ENCODE results near the gene UBA3.

UBA3 gene

GRCh38 chr3:69066121-69066520, 14.0 kb downstream of the UBA3 start:
- DNase-seq (ENCODE audit: low read depth in 3 of 3), result no peak

DNA sequence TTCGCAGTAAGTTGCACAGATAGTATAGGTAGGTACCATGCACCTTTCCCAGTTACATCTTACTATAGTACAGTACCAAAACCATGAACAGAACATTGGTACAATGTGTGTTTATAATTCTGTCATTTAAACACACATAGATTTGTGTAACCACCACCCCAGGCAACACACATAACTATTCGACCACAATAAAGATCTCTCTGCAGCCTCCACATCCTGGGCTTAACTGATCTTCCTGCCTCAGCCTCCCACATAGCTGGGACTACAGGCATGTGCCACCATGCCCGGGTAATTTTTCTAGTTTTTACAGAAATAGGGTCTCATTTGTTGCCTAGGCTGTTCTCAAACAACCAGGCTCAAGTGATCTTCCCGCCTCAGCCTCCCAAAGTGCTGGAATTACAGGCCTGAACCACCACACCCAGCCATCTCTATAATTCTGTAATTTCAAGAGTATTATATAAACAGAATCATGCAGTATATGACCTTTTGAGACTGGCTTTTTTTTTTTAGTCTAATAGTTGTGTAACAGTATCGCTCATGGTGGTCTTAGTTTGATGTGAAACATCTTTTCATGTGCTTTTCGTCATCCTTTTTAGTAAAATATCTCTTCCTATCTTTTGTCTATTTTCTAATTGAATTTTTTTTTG, 14.7 kb downstream of the UBA3 start:
- DNase-seq (ENCODE audit: low read depth in 3 of 3), result no peak

DNA sequence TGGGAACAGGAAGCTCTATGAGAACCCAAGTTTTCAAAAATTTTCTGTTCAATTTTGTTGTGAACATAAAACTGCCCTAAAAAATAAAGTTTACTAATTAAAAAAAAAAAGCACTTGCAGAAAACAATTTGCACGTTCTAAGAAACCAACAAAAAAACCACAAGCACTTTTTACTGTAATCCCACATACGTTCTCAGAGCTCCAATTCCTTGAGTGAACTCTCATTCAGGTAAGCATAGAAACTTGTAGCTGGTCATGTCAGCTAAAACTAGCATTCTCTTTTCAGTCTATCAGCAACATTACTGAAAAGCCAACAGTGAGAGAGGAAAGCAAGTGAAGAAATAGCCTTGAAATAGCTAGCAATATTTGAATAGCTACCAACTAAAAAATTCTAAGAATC, 16.5 kb downstream of the UBA3 start:
- DNase-seq (ENCODE audit: low read depth in 3 of 3), result no peak

DNA sequence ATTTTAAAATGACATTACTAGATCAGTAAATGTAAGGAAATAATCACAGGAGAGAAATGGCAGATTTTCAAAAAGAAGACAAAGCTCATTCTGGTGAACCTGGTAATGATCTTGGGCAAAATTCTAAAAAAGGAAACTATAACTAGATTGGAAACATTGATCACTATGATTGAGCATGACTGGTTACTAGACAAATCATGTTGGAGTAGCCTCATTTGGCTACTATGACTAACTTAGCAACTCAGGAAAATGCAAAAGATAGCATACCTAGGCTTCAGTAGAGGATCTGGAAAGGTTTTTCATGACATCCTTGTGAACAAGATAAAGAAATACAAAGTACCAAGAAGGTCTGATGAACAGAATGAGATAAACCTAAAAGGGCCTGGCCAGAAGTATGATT, 20.5 kb downstream of the UBA3 start:
- no peak for DNase-seq (ENCODE audit: low read depth in 3 of 3)

- no peak for DNase-seq (ENCODE audit: low read depth in 3 of 3)
Observed at GRCh38 chr3:69058947-69059224, 21.3 kb downstream of the UBA3 start.

- no peak for DNase-seq (ENCODE audit: low read depth in 3 of 3)
Observed at GRCh38 chr3:69058180-69058946, 21.8 kb downstream of the UBA3 start.

DNA sequence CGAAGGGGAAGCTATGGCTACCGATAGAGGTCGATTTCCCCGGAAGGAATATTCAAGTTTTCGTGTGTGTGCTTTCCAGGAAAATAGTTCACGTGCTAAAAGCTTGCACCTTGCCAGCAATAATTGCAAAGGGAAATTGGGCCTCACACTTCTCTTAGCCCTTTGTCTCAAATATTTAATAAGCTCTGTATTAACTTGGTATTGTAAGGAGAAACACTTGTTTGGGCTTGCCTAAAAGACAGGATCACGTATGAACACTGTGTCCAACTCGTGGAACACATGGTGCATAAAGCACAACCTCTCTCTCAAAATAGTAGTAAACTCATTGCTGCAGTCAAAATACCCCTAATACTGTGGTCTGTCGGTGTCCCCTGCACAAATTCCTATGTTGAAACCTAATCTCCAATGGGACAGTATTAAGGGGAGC, 27.7 kb downstream of the UBA3 start:
- DNase-seq (ENCODE audit: low read depth in 3 of 3), result no peak

- peak; percentile 93 to 96 (median 95) for DNase-seq (ENCODE audit: low read depth in 3 of 3)
Observed at GRCh38 chr3:69051756-69052471, 28.3 kb downstream of the UBA3 start, which contains the start of gene TMF1. Gene TMF1, minus strand, starts transcription at chr3:69052333. Its CDS starts 247 bp downstream, at chr3:69052086.

DNA sequence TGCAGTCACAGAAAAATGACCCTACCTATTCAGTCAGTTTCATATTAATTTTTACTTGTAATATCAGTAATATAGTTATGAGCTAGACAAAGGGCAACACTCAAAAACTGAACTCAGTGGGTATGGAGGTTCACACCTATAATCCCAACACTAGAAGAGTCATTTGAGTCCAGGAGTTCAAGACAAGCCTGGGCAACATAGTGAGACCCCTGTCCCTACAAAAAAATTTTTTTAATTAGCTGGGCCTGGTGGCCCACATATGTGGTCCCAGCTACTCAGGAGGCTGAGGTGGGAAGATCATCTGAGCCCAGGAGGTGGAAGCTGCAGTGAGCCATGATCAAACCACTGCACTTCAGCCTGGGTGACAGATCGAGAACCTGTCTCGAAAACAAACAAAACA, 31.2 kb downstream of the UBA3 start:
- no peak for DNase-seq (ENCODE audit: low read depth in 3 of 3)

GRCh38 chr3:69044608-69045007, 35.6 kb downstream of the UBA3 start:
- DNase-seq (ENCODE audit: low read depth in 3 of 3), result no peak

DNA sequence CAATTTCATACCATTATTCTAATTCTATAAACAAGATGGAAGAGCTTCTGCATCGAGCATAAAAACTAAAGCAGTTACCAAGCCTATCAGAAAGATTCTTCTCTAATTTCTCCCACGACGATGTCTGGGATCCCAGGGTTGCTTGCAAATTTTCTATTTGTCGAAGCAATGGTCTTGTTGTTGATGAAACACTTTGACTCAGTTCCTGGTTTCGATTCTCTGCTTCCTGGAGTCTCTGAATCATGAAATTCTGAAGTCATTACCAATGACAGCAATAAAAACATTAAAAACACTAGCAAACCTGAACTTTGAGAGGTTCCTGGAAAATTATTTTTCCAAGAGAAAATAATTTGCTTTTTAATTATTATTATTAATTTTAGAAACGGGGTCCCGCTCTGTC, 46.7 kb downstream of the UBA3 start:
- DNase-seq (ENCODE audit: low read depth in 3 of 3), result no peak

GRCh38 chr3:69032737-69033136, 47.4 kb downstream of the UBA3 start:
- no peak for DNase-seq (ENCODE audit: low read depth in 3 of 3)

DNA sequence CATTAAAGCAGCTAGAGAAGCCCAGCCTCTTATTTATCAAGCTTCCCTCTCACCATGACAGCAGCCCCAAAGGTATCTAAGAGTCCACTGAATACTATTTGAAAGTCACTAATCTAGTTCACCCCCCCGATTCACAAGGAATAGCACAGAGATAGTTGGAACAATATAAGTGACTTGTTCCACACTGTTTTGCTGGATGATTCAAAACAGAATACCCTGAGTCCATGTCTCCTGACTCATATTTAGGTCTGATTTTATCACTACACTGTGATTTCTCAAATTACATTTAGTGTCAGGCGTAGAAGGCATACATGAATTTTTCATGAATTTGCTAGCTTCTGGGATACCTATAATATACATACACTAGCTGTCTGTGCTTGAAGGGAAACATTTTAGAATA, 48.0 kb downstream of the UBA3 start:
- no peak for DNase-seq (ENCODE audit: low read depth in 3 of 3)

DNA sequence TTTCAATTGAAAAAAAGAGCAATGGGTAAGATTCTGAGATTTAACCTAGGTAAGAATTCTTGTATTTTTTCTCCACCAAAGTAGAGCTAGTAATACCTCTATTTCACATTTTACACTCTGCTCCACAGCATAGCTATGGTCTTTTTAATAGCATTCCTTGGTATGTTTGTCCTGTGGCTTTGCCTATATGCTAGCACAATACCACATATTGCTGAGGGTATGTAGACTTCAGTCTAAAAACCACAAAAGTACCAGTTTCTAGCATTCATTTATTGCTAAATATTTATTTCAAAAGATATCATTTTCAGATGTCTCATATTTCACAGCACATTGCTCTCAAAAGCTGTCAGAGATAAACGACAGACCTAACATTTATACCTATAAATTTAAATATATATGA, 48.5 kb downstream of the UBA3 start:
- DNase-seq (ENCODE audit: low read depth in 3 of 3), result no peak

DNA sequence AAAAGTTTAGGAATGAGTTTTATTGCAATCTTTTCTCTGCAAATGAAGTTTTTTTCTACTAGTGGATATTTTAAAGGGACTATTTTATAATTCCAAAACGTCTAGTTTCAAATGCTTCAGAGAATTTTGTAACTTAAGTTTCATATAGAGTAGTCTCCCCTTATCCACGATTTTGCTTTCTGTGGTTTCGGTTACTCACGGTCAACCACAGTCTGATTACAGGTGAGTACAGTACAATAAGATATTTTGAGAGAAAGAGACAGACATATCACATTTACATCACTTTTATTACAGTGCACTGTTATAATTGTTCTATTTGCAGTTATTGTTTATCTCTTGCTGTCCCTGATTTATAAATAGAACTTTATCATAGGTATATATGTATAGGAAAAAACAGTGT, 59.3 kb downstream of the UBA3 start:
- no peak for DNase-seq (ENCODE audit: low read depth in 3 of 3)

DNA sequence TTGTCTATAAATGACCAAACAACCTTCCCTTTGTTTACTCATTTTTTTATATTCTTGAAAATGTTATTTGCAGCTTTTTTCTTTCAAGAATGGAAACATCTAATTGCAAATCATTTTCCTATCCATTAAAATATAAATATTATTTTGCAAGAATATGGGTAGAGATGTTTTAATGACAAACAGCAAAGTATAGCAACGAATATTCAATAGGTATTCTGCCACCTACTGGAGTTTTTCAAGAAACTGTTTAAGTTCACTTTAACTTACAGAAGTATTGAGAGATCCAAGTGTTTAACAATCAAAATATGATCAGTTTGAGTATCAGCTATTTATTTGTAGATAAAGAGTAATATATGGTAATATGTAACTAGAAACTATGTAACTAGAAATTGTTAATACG, 59.7 kb downstream of the UBA3 start:
- no peak for DNase-seq (ENCODE audit: low read depth in 3 of 3)

DNA sequence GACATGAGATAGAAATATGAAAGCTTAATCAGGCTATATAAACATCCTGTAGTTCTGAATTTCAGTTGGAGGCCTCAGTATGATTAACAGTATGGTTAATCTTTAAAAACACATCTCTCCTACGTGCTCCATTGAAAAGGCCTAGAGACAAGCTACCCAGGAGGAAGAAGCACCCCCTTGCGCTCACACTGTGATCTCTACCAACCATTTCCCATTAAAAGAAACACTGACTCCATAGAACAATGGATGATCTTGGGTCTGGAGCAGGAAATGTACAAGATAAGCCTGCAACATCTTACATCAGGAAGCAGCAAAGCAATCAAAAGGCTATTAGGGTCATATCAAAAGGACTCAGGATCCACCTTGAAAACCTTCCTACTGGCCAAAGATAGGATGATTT, 63.3 kb downstream of the UBA3 start:
- DNase-seq (ENCODE audit: low read depth in 3 of 3), result no peak

DNA sequence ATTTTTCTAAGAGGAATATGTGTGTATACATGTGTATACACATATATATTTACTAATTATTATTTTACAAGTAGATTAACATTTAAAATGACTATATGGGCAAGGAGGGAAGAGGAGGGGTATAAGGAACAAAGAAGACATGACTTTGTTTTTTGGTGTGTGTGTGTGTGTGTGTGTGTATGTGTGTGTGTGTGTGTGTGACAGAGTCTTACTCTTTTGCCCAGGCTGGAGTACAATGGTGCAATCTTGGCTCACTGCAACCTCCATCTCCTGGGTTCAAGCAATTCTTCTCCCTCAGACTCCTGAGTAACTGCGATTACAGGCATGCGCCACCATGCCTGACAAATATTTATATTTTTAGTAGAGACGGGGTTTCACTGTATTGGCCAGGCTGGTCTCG, 64.1 kb downstream of the UBA3 start:
- no peak for DNase-seq (ENCODE audit: low read depth in 3 of 3)

GRCh38 chr3:69014022-69014580, 66.1 kb downstream of the UBA3 start:
- DNase-seq (ENCODE audit: low read depth in 3 of 3), result no peak

DNA sequence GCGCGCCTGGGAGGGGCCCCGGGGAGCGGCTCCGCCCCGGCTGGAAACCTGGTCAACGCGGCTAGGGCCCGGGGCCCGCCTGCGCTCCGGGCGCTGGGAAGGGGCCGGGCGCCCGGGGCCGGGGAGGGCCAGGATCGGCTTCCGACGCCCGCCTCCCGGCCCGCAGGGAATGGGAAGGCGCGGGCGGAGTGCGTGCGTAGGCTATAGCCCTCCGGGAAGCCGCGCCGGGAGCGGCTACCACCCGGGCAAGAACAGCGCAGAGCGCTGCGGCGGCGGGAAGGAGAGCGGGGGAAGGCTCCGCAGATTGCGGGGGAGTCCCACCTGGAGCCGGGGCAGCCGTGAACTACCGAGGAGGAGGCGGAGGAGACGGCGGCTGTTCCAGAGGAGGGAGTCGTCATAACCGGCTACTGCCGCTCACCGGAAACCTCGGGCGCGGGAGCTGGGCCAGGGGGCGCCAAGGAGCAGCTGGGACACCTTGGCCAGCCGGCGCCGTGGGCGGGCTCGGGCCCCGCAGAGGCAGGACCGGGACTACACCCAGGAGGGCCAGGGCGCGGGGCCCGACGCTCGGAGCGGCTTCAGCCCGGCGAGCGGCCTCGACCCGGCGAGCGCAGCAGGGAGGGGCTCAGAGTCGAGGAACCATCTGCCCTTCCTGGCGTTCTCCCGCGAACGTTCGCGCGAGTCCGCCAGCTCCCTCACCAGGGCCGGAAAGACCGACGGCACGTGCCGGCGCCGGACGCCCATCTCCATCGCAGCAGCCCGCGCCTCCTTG, 66.7 kb downstream of the UBA3 start, which contains the start of gene EOGT:
Gene EOGT (minus strand): TSS at position 432 of the 769 bp plus-strand sequence. CDS start 3,838 bp downstream, outside the sequence.
- peak; percentile 63 to 73 (median 66) for DNase-seq (ENCODE audit: low read depth in 3 of 3)

DNA sequence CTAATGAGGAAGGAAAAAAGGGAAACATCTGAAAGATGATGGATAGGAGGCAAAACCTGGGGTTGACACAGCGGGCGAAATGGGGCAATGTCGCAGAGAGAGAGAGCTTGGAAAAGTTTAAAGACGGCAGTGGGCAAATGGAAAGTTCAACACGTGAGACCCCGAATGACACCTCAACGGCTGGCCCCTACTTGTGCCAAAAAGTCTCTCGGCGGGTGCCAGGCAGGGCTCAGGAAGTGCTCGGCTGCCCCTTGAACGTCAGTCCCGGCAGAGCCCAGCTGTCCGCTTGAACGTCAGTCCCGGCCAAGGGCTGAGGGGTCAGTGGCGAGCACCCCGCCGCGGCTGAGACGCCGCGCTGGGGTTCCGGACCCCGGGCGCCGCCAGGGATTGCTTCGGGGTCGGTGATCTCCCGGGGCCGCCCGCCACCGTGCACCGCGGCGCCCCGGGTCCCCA, 67.3 kb downstream of the UBA3 start:
- DNase-seq (ENCODE audit: low read depth in 3 of 3), result no peak

Data from stimulated activated CD4-positive, alpha-beta T cell treated with anti-CD3 and anti-CD28 coated beads, TNF-alpha, amount 100 ng/mL, for 48 hours (primary cell).